Fibroblast of lung (primary cell): ENCODE measurements around the gene GOLGA8O. TPM values are rescaled to one million over a fixed set of nuclear protein-coding genes. Genes with fewer than 3 reads are reported as not detected.
"Not testable (repeated sequence)": the region's sequence is repeated elsewhere in the genome, so short reads cannot be mapped to it uniquely, and the experiment has no call there.

Source experiments
- DNase-seq, 2 donors: peaks; one replicate each; pipeline versions ENCODE4 v3.0.0 to v3.0.0-alpha.2; 2010; ENCODE audit warnings: low read depth in 2 of 2
- H2AFZ ChIP-seq: 2 replicates; pipeline ENCODE4 v1.5.1; 2012; ENCODE audit warnings: low read length, control low read depth, inconsistent platforms
- H3K27ac ChIP-seq: 2 replicates; pipeline ENCODE4 v1.5.1; 2011; ENCODE audit warnings: low read length, control low read depth; ENCODE audit not compliant: insufficient read depth
- H3K27me3 ChIP-seq: 2 replicates; pipeline ENCODE4 v1.5.1; 2011; ENCODE audit warnings: mild to moderate bottlenecking, low read length; ENCODE audit not compliant: control insufficient read depth, insufficient read depth
- H3K36me3 ChIP-seq: 2 replicates; pipeline ENCODE4 v1.5.1; 2011; ENCODE audit warnings: low read length; ENCODE audit not compliant: control insufficient read depth, insufficient read depth
- H3K4me1 ChIP-seq: 2 replicates; pipeline ENCODE4 v1.5.1; 2011; ENCODE audit warnings: low read length; ENCODE audit not compliant: control insufficient read depth, insufficient read depth; ENCODE audit errors: extremely low read depth
- H3K4me2 ChIP-seq: 2 replicates; pipeline ENCODE4 v1.5.1; 2011; ENCODE audit warnings: low read length, control low read depth; ENCODE audit not compliant: insufficient read depth; ENCODE audit errors: extremely low read depth
- H3K4me3 ChIP-seq, 4 experiments: fragments of 200-600 bp in 1 of 4; sonication (generic) in 1 of 4; replicated peaks in 1 of 4; 2 replicates each; pipeline ENCODE4 v1.5.1; 2011 to 2016; ENCODE audit warnings: low read length in 4 of 4, low read depth in 3 of 4, mild to moderate bottlenecking in 3 of 4, control low read depth in 2 of 4, inconsistent platforms in 1 of 4, mixed read lengths in 1 of 4; ENCODE audit not compliant: insufficient read depth in 1 of 4; ENCODE audit errors: control extremely low read depth in 1 of 4
- H3K79me2 ChIP-seq: 2 replicates; pipeline ENCODE4 v1.5.1; 2012; ENCODE audit warnings: mild to moderate bottlenecking, low read length, inconsistent platforms; ENCODE audit not compliant: control insufficient read depth, insufficient read depth
- H3K9ac ChIP-seq: 2 replicates; pipeline ENCODE4 v1.5.1; 2011; ENCODE audit warnings: mild to moderate bottlenecking, low read length, control low read depth; ENCODE audit not compliant: insufficient read depth
- H3K9me3 ChIP-seq: 2 replicates; pipeline ENCODE4 v1.5.1; 2012; ENCODE audit warnings: low read depth, low read length; ENCODE audit not compliant: control insufficient read depth, insufficient read depth
- H4K20me1 ChIP-seq: 2 replicates; pipeline ENCODE4 v1.5.1; 2011; ENCODE audit warnings: low read length; ENCODE audit not compliant: control insufficient read depth, insufficient read depth; ENCODE audit errors: extremely low read depth
- polyA minus RNA-seq: library from RNA; depleted of rRNA, polyadenylated mRNA; stranded (reverse); fragments of >200 nt; gene quantifications from 2 replicates; pipeline ENCODE4 v1.2.3, GENCODE V29; 2011; ENCODE audit warnings: low replicate concordance
- polyA plus RNA-seq, 2 donors: library from polyadenylated mRNA; depleted of rRNA in 1 of 2; stranded (reverse) in 1 of 2; unstranded in 1 of 2; fragments of >200 nt; gene quantifications; 2 replicates each; pipeline ENCODE4 v1.2.1, GENCODE V29; 2011 to 2012; ENCODE audit warnings: missing spikeins in 1 of 2
- total RNA-seq: library from RNA; depleted of rRNA; stranded (reverse); fragments of >200 nt; gene quantifications from 2 replicates; pipeline ENCODE4 v1.2.1, GENCODE V29; 2014

GOLGA8O gene, protein sequence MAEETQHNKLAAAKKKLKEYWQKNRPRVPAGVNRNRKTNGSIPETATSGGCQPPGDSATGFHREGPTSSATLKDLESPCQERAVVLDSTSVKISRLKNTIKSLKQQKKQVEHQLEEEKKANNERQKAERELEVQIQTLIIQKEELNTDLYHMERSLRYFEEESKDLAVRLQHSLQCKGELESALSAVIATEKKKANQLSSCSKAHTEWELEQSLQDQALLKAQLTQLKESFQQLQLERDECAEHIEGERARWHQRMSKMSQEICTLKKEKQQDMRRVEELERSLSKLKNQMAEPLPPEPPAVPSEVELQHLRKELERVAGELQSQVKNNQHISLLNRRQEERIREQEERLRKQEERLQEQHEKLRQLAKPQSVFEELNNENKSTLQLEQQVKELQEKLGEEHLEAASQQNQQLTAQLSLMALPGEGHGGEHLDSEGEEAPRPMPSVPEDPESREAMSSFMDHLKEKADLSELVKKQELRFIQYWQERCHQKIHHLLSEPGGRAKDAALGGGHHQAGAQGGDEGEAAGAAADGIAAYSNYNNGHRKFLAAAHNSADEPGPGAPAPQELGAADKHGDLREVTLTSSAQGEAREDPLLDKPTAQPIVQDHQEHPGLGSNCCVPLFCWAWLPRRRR
- total RNA-seq (0.77 and 0.99 TPM in 2 replicates), polyA plus RNA-seq (0.15 and 0.19 TPM in 2 replicates), polyA minus RNA-seq (not detected in 2 replicates)
- 0.15 and 0.18 TPM in 2 replicates for polyA plus RNA-seq (2012)

DNA sequence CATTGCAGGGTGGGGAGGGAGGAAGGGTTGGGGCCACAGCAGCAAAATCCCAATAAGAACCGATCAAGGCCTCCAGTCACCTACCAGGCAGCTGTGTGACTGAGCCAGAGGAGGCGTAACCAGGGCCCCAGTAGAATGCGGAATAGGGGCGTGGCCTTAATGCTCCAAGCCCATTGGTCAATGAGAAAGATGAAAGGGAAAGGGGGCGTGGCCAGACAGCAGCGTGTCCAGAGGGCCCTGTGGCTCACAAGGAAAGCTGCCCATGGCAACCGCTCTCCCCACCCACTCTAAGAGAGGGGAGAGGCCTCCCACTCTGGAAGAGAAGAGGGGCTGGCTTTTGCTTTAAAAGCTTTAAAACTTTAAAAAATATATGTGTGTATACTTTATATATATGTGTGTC lies at the start of gene GOLGA8O:
GOLGA8O (minus strand) TSS at position 101 of the 400 bp plus-strand sequence; CDS start at position 3, 98 bp downstream.
- H3K4me2 ChIP-seq, H3K4me3 ChIP-seq, H4K20me1 ChIP-seq, H3K27ac ChIP-seq, H3K27me3 ChIP-seq, H3K9ac ChIP-seq, H2AFZ ChIP-seq, H3K4me1 ChIP-seq, H3K79me2 ChIP-seq, H3K9me3 ChIP-seq, H3K36me3 ChIP-seq, DNase-seq: not testable (repeated sequence)

DNA sequence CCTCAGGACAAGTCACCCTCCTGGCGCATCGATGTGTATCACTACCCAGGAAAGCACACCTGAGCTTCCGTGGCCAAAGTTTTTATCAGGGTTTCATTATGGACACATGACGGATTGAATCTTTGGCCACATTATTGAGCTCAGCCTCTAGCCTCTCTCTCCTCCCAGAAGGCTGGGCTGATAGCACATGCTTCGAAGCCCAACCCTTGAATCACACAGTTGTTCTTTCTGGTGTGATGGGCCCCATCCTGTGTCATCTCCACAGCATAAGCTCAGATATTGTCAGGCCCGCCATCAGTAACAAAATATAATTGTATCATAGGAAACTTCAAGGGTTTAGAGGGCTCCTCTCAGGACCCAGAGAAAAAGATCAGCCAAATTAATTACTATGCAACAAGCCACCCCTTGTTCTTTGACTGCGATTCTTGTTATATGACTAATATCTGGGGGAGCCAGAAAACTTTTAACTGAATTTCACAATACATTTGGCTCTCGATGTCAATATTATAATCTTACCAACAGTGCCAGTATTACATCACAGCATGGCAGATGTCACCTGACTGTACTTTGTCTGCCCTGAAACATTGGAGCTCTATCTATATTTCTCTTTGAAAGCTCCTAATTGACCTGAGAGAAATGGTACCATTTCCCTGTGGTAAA lies 48.8 kb upstream of the GOLGA8O start:
- H3K27ac ChIP-seq, H3K9me3 ChIP-seq, H4K20me1 ChIP-seq, H3K27me3 ChIP-seq, H3K4me1 ChIP-seq, H3K4me2 ChIP-seq, DNase-seq, H3K79me2 ChIP-seq, H3K9ac ChIP-seq, H2AFZ ChIP-seq, H3K4me3 ChIP-seq, H3K36me3 ChIP-seq: not testable (repeated sequence)

DNA sequence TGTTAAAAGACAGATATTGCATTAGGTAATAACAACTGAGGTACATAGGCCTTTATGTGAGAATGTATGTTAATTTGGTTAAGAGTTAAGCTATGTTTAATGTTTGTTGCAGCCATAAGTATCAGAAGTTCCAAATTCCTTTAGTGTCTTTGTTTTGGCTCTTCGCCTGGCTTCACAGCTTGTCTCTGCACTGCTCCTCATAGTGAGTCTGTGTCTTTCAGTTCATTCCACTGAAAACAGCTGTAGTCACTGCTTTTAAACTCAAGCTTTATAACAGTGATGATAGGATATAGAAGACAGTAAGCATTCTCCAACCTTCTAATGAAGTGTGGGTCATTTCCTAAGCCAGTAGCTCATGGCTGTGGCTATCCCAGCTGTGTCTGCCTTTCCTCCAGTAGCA lies 47.5 kb upstream of the GOLGA8O start:
- not testable (repeated sequence) for H4K20me1 ChIP-seq, H3K4me3 ChIP-seq, H3K36me3 ChIP-seq, H3K4me2 ChIP-seq, H3K27ac ChIP-seq, H3K79me2 ChIP-seq, H3K9ac ChIP-seq, H3K9me3 ChIP-seq, H2AFZ ChIP-seq, H3K4me1 ChIP-seq, H3K27me3 ChIP-seq
- DNase-seq: peak in 1 of 2 donors; percentile 19

DNA sequence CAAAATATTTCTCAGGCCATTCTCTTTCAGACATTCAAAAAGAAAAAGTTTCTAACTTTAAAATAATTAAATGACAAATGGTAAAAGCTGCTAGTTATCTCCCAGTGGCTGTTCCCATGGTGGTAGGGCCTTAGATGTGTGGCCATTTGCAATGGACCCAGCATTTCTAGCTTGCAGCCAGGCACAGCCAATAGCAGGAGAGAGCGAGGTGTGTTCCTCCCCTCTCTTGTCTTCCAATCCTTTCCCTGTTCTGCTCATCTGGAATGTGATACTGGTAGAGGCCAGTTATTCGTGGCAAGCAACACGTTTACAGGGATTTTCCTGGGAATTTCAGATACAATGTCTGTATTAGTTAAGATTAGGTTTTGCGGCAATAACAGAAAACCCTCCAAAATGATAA lies 37.3 kb upstream of the GOLGA8O start:
- not testable (repeated sequence) for H3K4me2 ChIP-seq, H3K9me3 ChIP-seq, H3K27me3 ChIP-seq, DNase-seq, H3K4me1 ChIP-seq, H3K36me3 ChIP-seq, H3K27ac ChIP-seq, H4K20me1 ChIP-seq, H3K4me3 ChIP-seq, H3K79me2 ChIP-seq, H3K9ac ChIP-seq, H2AFZ ChIP-seq

DNA sequence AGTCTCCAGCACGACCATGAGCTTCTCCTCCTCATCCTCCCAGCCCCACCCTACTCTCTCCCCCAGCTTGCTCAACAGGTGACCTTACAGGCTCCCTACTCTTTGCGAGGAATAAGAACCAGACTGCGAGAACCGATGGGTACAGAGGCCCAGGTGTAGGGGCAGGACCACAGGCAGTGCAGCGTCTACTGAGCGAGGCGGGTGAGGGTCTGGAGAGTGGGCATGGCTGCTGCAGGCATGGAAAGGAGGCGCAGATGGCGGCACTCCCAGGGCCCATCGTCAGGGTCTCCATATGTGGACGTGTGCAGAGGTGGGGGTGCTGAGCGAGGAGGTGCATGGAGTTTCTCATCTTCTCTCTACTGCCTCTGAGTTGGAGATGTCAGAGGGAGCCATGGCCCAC lies 31.0 kb upstream of the GOLGA8O start:
- H3K9me3 ChIP-seq, H3K27ac ChIP-seq, H3K36me3 ChIP-seq, H3K4me3 ChIP-seq, H3K4me2 ChIP-seq, H3K9ac ChIP-seq, H3K27me3 ChIP-seq, H3K79me2 ChIP-seq, H4K20me1 ChIP-seq, H2AFZ ChIP-seq, H3K4me1 ChIP-seq, DNase-seq: not testable (repeated sequence)

DNA sequence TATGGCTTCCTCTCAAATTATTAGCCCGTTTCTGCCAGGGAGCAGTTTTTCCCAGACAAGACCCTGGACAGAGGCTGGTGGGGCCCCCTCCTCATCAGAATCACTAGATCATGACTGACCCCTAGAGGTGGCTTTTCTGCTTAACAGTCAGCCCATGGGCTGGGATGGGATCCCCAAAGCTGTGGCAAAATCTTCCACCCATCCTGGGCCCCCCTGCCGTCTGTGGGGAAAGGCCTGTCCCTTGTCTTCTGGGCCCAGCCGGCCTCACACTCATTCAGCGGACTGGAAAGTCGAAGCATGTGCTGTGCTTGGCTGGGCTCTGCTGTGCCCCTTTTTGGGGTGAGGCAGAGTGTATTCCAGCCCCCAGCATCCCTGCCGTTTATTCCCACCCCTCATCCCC lies 27.9 kb upstream of the GOLGA8O start:
- H2AFZ ChIP-seq, H3K9me3 ChIP-seq, H3K4me2 ChIP-seq, H3K79me2 ChIP-seq, H4K20me1 ChIP-seq, H3K4me1 ChIP-seq, H3K27me3 ChIP-seq, H3K4me3 ChIP-seq, DNase-seq, H3K9ac ChIP-seq, H3K27ac ChIP-seq, H3K36me3 ChIP-seq: not testable (repeated sequence)
